ENCODE measurements around the gene SLC9C2. TPM values are rescaled to one million over a fixed set of nuclear protein-coding genes. Genes with fewer than 3 reads are reported as not detected.
"Not testable (repeated sequence)": the region's sequence is repeated elsewhere in the genome, so short reads cannot be mapped to it uniquely, and the experiment has no call there.

Gene SLC9C2
- total and polyA plus RNA-seq, 2 donors (not counting 1 experiment from before 2014, with no cell fraction given): not detected

- DNase-seq (ENCODE audit: low read depth in 2 of 2): no peak
- Histone ChIP-seq H3K27ac (ENCODE audit: insufficient read depth, low read length) (no peak overlapping the region), H3K27me3 (ENCODE audit: control insufficient read depth, insufficient read depth, low read length) (peaks cover 5% of the 10 kb centered on the region), H4K20me1 (ENCODE audit: control insufficient read depth, extremely low read depth, insufficient read depth, low read length) (no peaks in the 10 kb centered on the region), H3K4me2 (ENCODE audit: extremely low read depth, insufficient read depth, low read length) (no peak overlapping the region), H3K4me3 (replicated peaks in 1 of 4; ENCODE audit: control extremely low read depth in 1 of 4, insufficient read depth in 1 of 4, low read depth in 3 of 4, low read length in 4 of 4) (no peak overlapping the region), H3K36me3 (ENCODE audit: control insufficient read depth, insufficient read depth, low read length) (no peaks in the 10 kb centered on the region), H2AFZ (ENCODE audit: low read length) (no peak overlapping the region), H3K9me3 (ENCODE audit: control insufficient read depth, insufficient read depth, low read depth, low read length) (no peaks in the 10 kb centered on the region), H3K9ac (ENCODE audit: insufficient read depth, low read length) (no peak overlapping the region), H3K4me1 (ENCODE audit: control insufficient read depth, extremely low read depth, insufficient read depth, low read length) (no peaks in the 10 kb centered on the region), H3K79me2 (ENCODE audit: control insufficient read depth, insufficient read depth, low read length) (no peaks in the 10 kb centered on the region)
- TF ChIP-seq EZH2 (IDR thresholded peaks at IDR 0.05; ENCODE audit: low read length, missing control alignments): no peak
- no peak for TF ChIP-seq CTCF (conservative IDR thresholded peaks at IDR 0.05 in 1 of 2, IDR thresholded peaks at IDR 0.05 in 1 of 2; ENCODE audit: low read depth in 1 of 2, low read length in 2 of 2)
These were observed 5.8 kb upstream of the SLC9C2 start for GRCh38 chr1:173608503-173609216.

- Histone ChIP-seq H3K27me3 (ENCODE audit: control insufficient read depth, insufficient read depth, low read length) (peaks cover 3% of the 10 kb centered on the region), H3K4me2 (ENCODE audit: extremely low read depth, insufficient read depth, low read length) (no peak overlapping the region), H3K4me3 (replicated peaks in 1 of 4; ENCODE audit: control extremely low read depth in 1 of 4, insufficient read depth in 1 of 4, low read depth in 3 of 4, low read length in 4 of 4) (no peak overlapping the region), H3K27ac (ENCODE audit: insufficient read depth, low read length) (no peak overlapping the region), H4K20me1 (ENCODE audit: control insufficient read depth, extremely low read depth, insufficient read depth, low read length) (no peaks in the 10 kb centered on the region), H3K4me1 (ENCODE audit: control insufficient read depth, extremely low read depth, insufficient read depth, low read length) (no peaks in the 10 kb centered on the region), H3K79me2 (ENCODE audit: control insufficient read depth, insufficient read depth, low read length) (no peaks in the 10 kb centered on the region), H2AFZ (ENCODE audit: low read length) (no peak overlapping the region), H3K36me3 (ENCODE audit: control insufficient read depth, insufficient read depth, low read length) (no peaks in the 10 kb centered on the region), H3K9me3 (ENCODE audit: control insufficient read depth, insufficient read depth, low read depth, low read length) (no peaks in the 10 kb centered on the region), H3K9ac (ENCODE audit: insufficient read depth, low read length) (no peak overlapping the region)
- no peak for DNase-seq (ENCODE audit: low read depth in 2 of 2)
- TF ChIP-seq CTCF (conservative IDR thresholded peaks at IDR 0.05 in 1 of 2, IDR thresholded peaks at IDR 0.05 in 1 of 2; ENCODE audit: low read depth in 1 of 2, low read length in 2 of 2) (no peak), EZH2 (IDR thresholded peaks at IDR 0.05; ENCODE audit: low read length, missing control alignments) (no peak)
These were observed 1.3 kb downstream of the SLC9C2 start for GRCh38 chr1:173601588-173601987.

GRCh38 chr1:173596097-173596825 is 6.6 kb downstream of the SLC9C2 start:
- no peak overlapping the region for H3K9ac ChIP-seq (ENCODE audit: insufficient read depth, low read length)
- H3K4me1 ChIP-seq (ENCODE audit: control insufficient read depth, extremely low read depth, insufficient read depth, low read length): no peaks in the 10 kb centered on the region
- H3K36me3 ChIP-seq (ENCODE audit: control insufficient read depth, insufficient read depth, low read length): no peaks in the 10 kb centered on the region
- no peaks in the 10 kb centered on the region for H3K79me2 ChIP-seq (ENCODE audit: control insufficient read depth, insufficient read depth, low read length)
- H3K4me2 ChIP-seq (ENCODE audit: extremely low read depth, insufficient read depth, low read length): no peak overlapping the region
- H3K27ac ChIP-seq (ENCODE audit: insufficient read depth, low read length): no peak overlapping the region
- no peak overlapping the region for H2AFZ ChIP-seq (ENCODE audit: low read length)
- H3K4me3 ChIP-seq (replicated peaks in 1 of 4; ENCODE audit: control extremely low read depth in 1 of 4, insufficient read depth in 1 of 4, low read depth in 3 of 4, low read length in 4 of 4): no peak overlapping the region
- TF ChIP-seq EZH2 (IDR thresholded peaks at IDR 0.05; ENCODE audit: low read length, missing control alignments) (no peak), CTCF (conservative IDR thresholded peaks at IDR 0.05 in 1 of 2, IDR thresholded peaks at IDR 0.05 in 1 of 2; ENCODE audit: low read depth in 1 of 2, low read length in 2 of 2) (no peak)
- no peaks in the 10 kb centered on the region for H4K20me1 ChIP-seq (ENCODE audit: control insufficient read depth, extremely low read depth, insufficient read depth, low read length)
- no peaks in the 10 kb centered on the region for H3K9me3 ChIP-seq (ENCODE audit: control insufficient read depth, insufficient read depth, low read depth, low read length)
- DNase-seq (ENCODE audit: low read depth in 2 of 2): no peak
- H3K27me3 ChIP-seq (ENCODE audit: control insufficient read depth, insufficient read depth, low read length): no peaks in the 10 kb centered on the region

- H3K4me3 ChIP-seq (replicated peaks in 1 of 4; ENCODE audit: control extremely low read depth in 1 of 4, insufficient read depth in 1 of 4, low read depth in 3 of 4, low read length in 4 of 4); DNase-seq (ENCODE audit: low read depth in 2 of 2); H3K27me3 ChIP-seq (ENCODE audit: control insufficient read depth, insufficient read depth, low read length); H4K20me1 ChIP-seq (ENCODE audit: control insufficient read depth, extremely low read depth, insufficient read depth, low read length); H3K4me1 ChIP-seq (ENCODE audit: control insufficient read depth, extremely low read depth, insufficient read depth, low read length); H3K9me3 ChIP-seq (ENCODE audit: control insufficient read depth, insufficient read depth, low read depth, low read length); H3K4me2 ChIP-seq (ENCODE audit: extremely low read depth, insufficient read depth, low read length); H2AFZ ChIP-seq (ENCODE audit: low read length); H3K9ac ChIP-seq (ENCODE audit: insufficient read depth, low read length); H3K79me2 ChIP-seq (ENCODE audit: control insufficient read depth, insufficient read depth, low read length); H3K36me3 ChIP-seq (ENCODE audit: control insufficient read depth, insufficient read depth, low read length); H3K27ac ChIP-seq (ENCODE audit: insufficient read depth, low read length): not testable (repeated sequence)
These were observed 11.7 kb downstream of the SLC9C2 start for GRCh38 chr1:173591138-173591537.
